GM12878 (cell line): ENCODE measurements around the gene USP34. TPM values are rescaled to one million over a fixed set of nuclear protein-coding genes. Genes with fewer than 3 reads are reported as not detected.

Experiments used
- BCL3 ChIP-seq: IDR thresholded peaks from 2 replicates; pipeline ENCODE4 v1.6.1; 2011; ENCODE audit warnings: borderline replicate concordance, low read depth, mild to moderate bottlenecking, moderate library complexity, low read length; ENCODE audit not compliant: insufficient read depth, poor library complexity, severe bottlenecking
- BHLHE40 ChIP-seq, 2 experiments: fragments of 450-650 bp in 1 of 2; IDR thresholded peaks; 2 replicates each; pipeline ENCODE4 v1.6.1; 2011 to 2017; ENCODE audit warnings: low read depth in 2 of 2, borderline replicate concordance in 1 of 2, improper control_type of control experiment in 1 of 2, low read length in 1 of 2, mild to moderate bottlenecking in 1 of 2
- DPF2 ChIP-seq: fragments of 450-650 bp; IDR thresholded peaks from 2 replicates; pipeline ENCODE4 v1.6.1; 2017; ENCODE audit warnings: mild to moderate bottlenecking
- FOS ChIP-seq: IDR thresholded peaks from 3 replicates; pipeline ENCODE4 v1.6.1; 2011; ENCODE audit warnings: borderline replicate concordance; ENCODE audit not compliant: insufficient read length; ENCODE audit errors: extremely low read depth
- FOXM1 ChIP-seq: IDR thresholded peaks from 2 replicates; pipeline ENCODE4 v1.6.1; 2012; ENCODE audit warnings: low read depth, mild to moderate bottlenecking, inconsistent platforms, low read length, moderate library complexity
- HCFC1 ChIP-seq: fragments of 150-350 bp; IDR thresholded peaks from 2 replicates; pipeline ENCODE4 v1.6.1; 2014; ENCODE audit warnings: low read length
- MTA3 ChIP-seq: IDR thresholded peaks from 2 replicates; pipeline ENCODE4 v1.6.1; 2012; ENCODE audit warnings: low read length, inconsistent platforms, borderline replicate concordance
- NFYA ChIP-seq: IDR thresholded peaks from 2 replicates; pipeline ENCODE4 v1.6.1; 2011; ENCODE audit warnings: low read depth, mild to moderate bottlenecking, low read length, improper control_type of control experiment, borderline replicate concordance
- NRF1 ChIP-seq: conservative IDR thresholded peaks from 2 replicates; pipeline ENCODE4 v1.6.1; 2011; ENCODE audit warnings: mild to moderate bottlenecking, low read depth, low read length, improper control_type of control experiment
- PAX5 ChIP-seq: IDR thresholded peaks from 2 replicates; pipeline ENCODE4 v1.6.1; 2011; ENCODE audit warnings: low read depth, low read length, borderline replicate concordance
- POLR2A ChIP-seq: IDR thresholded peaks from 2 replicates; pipeline ENCODE4 v1.6.1; 2011; ENCODE audit warnings: low read depth, mild to moderate bottlenecking, low read length
- RCOR1 ChIP-seq: conservative IDR thresholded peaks from 2 replicates; pipeline ENCODE4 v1.6.1; 2012; ENCODE audit warnings: low read depth, low read length, improper control_type of control experiment
- SUZ12 ChIP-seq: fragments of 200-600 bp; sonication (generic); IDR thresholded peaks from one replicate; pipeline ENCODE4 v1.6.1; 2018; ENCODE audit warnings: antibody characterized with exemption, mild to moderate bottlenecking; ENCODE audit not compliant: unreplicated experiment
- TBL1XR1 ChIP-seq: IDR thresholded peaks from 2 replicates; pipeline ENCODE4 v1.6.1; 2012; ENCODE audit warnings: low read depth, low read length, improper control_type of control experiment
- TCF3 ChIP-seq: IDR thresholded peaks from 2 replicates; pipeline ENCODE4 v1.6.1; 2012; ENCODE audit warnings: low read depth, mild to moderate bottlenecking, low read length, borderline replicate concordance; ENCODE audit not compliant: insufficient read depth
- polyA plus RNA-seq, 11 experiments: library from polyadenylated mRNA; depleted of rRNA in 4 of 11; unstranded in 6 of 11; stranded (reverse) in 5 of 11; fragments of >200 nt; fragmentation: Nextera tagmentation in 4 of 11; fragmentation: Illumina TruSeq in 1 of 11; extraction: Ambion mirVana in 4 of 11; extraction: Trizol in 1 of 11; gene quantifications; 1 replicate in 1 of 11; 2 replicates in 10 of 11; pipeline versions ENCODE4 v1.2.1 to v1.2.3, GENCODE V29; 2011 to 2016; ENCODE audit warnings: inconsistent platforms in 2 of 11, missing spikeins in 2 of 11, low read depth in 1 of 11
- total RNA-seq, 4 experiments: library from RNA; depleted of rRNA in 3 of 4; stranded (reverse); fragments of >200 nt in 3 of 4; fragmentation: Illumina TruSeq in 1 of 4; extraction: Trizol in 1 of 4; gene quantifications; 2 replicates each; pipeline versions ENCODE4 v1.2.1 to v1.2.3, GENCODE V29; 2013 to 2021
- TF ChIP-seq, protein P1 (sequence below): fragments of 450-650 bp; IDR thresholded peaks from 2 replicates; pipeline ENCODE4 v1.6.1; 2017; ENCODE audit warnings: low read depth, mild to moderate bottlenecking, moderate library complexity
- TF ChIP-seq, protein P2 (sequence below): fragments of 450-650 bp; IDR thresholded peaks from 2 replicates; pipeline ENCODE4 v1.6.1; 2014; ENCODE audit warnings: mild to moderate bottlenecking
- TF ChIP-seq, protein P3 (sequence below): fragments of 450-650 bp; formaldehyde crosslinking; IDR thresholded peaks from 2 replicates; pipeline ENCODE4 v1.5.0; 2022; ENCODE audit warnings: mild to moderate bottlenecking, missing genetic modification characterization

The USP34 gene
- total and polyA plus RNA-seq, 10 of the 15 experiments (the other 5 are each of a cell fraction or from before 2014, with no cell fraction given): 26.2 to 106 (median 62.1) TPM

DNA sequence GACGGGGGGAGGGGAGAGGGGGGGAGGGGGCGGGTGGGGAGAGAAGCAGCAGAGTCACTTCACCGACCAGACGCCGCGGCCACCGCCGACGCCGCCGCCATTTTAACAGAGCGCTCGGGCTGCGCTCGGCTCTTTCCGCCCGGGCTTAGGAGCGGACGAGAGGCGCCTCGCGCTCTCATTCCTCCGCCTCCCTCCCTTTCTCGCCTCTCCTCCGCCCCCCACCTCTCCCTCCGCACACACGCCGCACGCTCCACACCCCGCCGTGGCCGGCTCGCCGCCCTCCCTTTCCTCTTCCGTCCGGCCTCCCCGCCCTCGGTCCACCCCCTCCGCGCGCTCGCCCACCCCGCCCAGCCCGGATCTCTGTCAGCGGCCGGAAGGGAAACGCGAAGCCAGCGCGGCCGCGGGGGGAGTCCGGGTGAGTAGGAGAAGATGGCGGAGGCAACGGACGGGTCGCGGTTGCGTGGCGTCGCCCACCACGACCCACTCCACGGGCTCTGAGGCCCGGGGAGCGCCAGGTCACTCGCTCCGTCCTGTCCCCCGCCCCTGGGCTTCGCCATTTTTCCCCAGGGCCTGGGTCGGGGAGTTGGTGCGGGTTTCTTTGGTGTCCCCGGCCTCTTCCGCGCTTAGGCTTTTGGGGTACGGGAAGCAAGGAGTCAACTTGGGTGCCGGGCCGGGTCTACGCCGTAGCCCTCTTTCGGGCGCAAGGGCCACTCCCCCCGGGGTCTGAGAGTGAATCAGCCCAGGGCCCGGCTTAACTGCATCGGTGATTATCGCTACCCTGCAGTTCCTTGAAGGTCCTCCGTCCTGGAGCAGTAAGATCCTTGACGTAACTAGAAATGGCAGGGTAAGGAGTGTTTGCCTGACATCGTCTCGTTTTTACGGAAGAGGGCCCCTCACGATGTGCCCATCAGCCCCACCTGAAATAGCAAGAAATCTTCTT lies at the start of gene USP34 (continued):
- TF ChIP-seq BCL3: no peak
- TF ChIP-seq MTA3: 0 out of 2 replicates have a peak, but pooled peaks have one; percentile 45
- TF ChIP-seq SUZ12: no peak
- TF ChIP-seq NRF1: no peak
- TF ChIP-seq, protein P1, sequence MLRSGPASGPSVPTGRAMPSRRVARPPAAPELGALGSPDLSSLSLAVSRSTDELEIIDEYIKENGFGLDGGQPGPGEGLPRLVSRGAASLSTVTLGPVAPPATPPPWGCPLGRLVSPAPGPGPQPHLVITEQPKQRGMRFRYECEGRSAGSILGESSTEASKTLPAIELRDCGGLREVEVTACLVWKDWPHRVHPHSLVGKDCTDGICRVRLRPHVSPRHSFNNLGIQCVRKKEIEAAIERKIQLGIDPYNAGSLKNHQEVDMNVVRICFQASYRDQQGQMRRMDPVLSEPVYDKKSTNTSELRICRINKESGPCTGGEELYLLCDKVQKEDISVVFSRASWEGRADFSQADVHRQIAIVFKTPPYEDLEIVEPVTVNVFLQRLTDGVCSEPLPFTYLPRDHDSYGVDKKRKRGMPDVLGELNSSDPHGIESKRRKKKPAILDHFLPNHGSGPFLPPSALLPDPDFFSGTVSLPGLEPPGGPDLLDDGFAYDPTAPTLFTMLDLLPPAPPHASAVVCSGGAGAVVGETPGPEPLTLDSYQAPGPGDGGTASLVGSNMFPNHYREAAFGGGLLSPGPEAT: peak; percentile 65; the same call in 1 of the 2 replicates
- TF ChIP-seq RCOR1: no peak
- TF ChIP-seq TCF3: 0 out of 2 replicates have a peak, but pooled peaks have one; percentile 73
- TF ChIP-seq, protein P2, sequence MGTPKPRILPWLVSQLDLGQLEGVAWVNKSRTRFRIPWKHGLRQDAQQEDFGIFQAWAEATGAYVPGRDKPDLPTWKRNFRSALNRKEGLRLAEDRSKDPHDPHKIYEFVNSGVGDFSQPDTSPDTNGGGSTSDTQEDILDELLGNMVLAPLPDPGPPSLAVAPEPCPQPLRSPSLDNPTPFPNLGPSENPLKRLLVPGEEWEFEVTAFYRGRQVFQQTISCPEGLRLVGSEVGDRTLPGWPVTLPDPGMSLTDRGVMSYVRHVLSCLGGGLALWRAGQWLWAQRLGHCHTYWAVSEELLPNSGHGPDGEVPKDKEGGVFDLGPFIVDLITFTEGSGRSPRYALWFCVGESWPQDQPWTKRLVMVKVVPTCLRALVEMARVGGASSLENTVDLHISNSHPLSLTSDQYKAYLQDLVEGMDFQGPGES: no peak
- peak; percentile 96 for TF ChIP-seq POLR2A
- peak; percentile 65 for TF ChIP-seq DPF2
- TF ChIP-seq, protein P3, sequence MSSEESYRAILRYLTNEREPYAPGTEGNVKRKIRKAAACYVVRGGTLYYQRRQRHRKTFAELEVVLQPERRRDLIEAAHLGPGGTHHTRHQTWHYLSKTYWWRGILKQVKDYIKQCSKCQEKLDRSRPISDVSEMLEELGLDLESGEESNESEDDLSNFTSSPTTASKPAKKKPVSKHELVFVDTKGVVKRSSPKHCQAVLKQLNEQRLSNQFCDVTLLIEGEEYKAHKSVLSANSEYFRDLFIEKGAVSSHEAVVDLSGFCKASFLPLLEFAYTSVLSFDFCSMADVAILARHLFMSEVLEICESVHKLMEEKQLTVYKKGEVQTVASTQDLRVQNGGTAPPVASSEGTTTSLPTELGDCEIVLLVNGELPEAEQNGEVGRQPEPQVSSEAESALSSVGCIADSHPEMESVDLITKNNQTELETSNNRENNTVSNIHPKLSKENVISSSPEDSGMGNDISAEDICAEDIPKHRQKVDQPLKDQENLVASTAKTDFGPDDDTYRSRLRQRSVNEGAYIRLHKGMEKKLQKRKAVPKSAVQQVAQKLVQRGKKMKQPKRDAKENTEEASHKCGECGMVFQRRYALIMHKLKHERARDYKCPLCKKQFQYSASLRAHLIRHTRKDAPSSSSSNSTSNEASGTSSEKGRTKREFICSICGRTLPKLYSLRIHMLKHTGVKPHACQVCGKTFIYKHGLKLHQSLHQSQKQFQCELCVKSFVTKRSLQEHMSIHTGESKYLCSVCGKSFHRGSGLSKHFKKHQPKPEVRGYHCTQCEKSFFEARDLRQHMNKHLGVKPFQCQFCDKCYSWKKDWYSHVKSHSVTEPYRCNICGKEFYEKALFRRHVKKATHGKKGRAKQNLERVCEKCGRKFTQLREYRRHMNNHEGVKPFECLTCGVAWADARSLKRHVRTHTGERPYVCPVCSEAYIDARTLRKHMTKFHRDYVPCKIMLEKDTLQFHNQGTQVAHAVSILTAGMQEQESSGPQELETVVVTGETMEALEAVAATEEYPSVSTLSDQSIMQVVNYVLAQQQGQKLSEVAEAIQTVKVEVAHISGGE: peak; percentile 30; the same call in 1 of the 2 replicates
- 0 out of 2 replicates have a peak, but pooled peaks have one; percentile 28 for TF ChIP-seq TBL1XR1
- TF ChIP-seq PAX5: 0 out of 2 replicates have a peak, but pooled peaks have one; percentile 46
- no peak for TF ChIP-seq FOS
- peak; percentile 86 to 93; a peak in 3 of 4 replicates for TF ChIP-seq BHLHE40 (IDR thresholded peaks at IDR 0.05; ENCODE audit: borderline replicate concordance in 1 of 2, low read depth in 2 of 2, low read length in 1 of 2)
- no peak for TF ChIP-seq NFYA
- TF ChIP-seq FOXM1: no peak
- no peak for TF ChIP-seq HCFC1
